Stimulated activated CD4-positive, alpha-beta T cell treated with anti-CD3 and anti-CD28 coated beads, Interleukin-2, amount 100 ng/mL, for 24 hours (primary cell): ENCODE measurements around the gene GLIS1.
"Not testable (repeated sequence)": the region's sequence is repeated elsewhere in the genome, so short reads cannot be mapped to it uniquely, and the experiment has no call there.

Experiments used
- DNase-seq, 2 donors: peaks; one replicate each; pipeline ENCODE4 v3.0.0-alpha.2; 2020

Gene GLIS1

DNA sequence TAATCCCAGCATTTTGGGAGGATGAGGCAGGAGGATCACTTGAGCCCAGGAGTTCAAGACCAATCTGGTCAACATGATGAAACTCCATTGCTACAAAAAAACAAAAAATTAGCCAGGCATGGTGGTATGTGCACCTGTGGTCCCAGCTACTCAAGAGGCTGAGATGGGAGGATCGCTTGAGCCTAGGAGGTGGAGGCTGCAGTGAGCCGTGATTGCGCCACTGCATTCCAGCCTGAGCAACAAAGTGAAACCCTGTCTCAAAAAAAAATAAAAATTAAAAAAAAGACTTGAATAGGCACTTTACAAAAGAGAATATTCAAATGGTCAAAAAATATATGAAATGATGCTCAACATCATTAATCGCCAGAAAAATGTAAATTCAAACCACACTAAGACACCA is 91.0 kb downstream of the GLIS1 start:
- DNase-seq, result not testable (repeated sequence)

- no peak for DNase-seq
Observed at GRCh38 chr1:53646732-53647131, 92.2 kb downstream of the GLIS1 start.

GRCh38 chr1:53645690-53646078 is 93.3 kb downstream of the GLIS1 start:
- no peak for DNase-seq

GRCh38 chr1:53644909-53645689 is 93.9 kb downstream of the GLIS1 start:
- DNase-seq, result no peak

DNA sequence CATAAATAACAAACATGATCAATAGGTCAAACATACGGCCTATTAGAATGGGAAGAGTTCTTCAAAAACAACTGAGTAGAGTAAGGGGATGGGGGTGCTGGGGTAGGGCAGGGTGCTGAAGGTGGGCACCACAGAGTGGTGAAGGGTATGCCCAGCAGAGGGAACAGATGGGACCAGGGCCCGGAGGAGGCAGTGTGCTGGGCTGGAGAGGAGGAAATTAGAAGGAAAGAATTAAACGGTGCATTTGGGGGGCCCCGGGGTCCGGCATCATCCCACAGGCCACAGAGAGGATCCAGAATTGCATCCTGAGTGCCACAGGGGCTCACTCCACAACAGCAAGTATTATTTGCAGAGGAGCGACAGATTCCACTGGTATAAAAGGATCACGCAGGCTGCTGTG is 94.5 kb downstream of the GLIS1 start:
- DNase-seq, result no peak

GRCh38 chr1:53643881-53644390 is 95.0 kb downstream of the GLIS1 start:
- DNase-seq, result no peak

GRCh38 chr1:53643041-53643880 is 95.7 kb downstream of the GLIS1 start:
- no peak for DNase-seq

- DNase-seq, result no peak
Observed at GRCh38 chr1:53642607-53643006, 96.4 kb downstream of the GLIS1 start.

GRCh38 chr1:53642215-53642555 is 96.8 kb downstream of the GLIS1 start:
- no peak for DNase-seq

DNA sequence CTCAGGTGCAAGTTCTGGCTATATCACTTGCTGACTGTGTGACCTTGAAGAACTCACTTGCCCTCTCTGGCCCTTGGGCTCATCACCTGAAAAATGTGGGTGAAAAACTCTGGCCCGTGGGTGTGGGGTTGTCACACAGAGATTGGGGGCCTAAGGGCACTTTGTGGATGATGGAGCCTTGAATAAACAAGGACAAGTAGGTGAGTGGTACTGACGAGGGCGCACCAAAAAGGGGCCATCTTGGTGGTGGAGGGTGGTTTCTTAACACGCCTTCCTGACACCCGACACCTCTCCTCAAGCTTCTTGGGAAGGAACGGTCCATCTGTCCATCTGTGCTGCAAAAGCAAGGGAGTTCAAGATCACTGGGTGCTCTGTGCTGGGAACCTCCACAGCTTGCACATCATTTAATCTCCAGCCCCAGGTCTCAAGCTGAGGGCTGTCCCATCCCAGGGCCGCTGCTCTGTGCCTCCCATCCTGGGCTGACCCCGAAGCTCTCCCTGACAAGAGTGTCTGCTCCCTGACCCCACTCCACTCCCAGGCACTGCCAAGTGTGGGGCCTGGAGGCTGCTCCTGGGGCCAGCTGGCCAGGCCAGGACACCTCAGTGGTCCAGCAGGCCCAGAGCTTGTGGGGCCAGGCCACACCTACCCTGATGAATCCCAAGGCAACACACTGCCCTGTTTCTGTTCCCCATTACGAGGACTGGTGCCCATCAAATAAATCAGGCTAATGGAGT is 97.3 kb downstream of the GLIS1 start:
- no peak for DNase-seq

DNA sequence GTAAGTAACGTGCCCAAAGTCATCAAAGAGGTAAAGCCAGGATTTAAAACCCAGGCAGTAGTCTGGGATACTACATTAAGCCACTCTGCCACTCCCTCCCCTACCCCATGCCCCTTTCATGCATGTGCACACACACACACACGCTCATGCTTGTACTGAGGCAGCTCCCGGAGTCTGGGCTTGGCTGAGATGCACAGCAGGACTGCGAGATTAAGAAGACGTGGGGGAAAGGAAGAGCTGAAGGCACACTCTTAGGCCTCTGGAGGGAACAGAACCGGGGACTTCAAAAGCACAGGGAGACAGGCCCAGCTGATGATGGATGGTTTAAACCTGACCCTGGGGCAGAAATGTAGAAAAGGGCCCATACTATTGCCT is 98.3 kb downstream of the GLIS1 start:
- DNase-seq, result no peak

- DNase-seq, result no peak
Observed at GRCh38 chr1:53639996-53640700, 98.8 kb downstream of the GLIS1 start.

- DNase-seq, result peak in 1 of 2 donors; percentile 11
Observed at GRCh38 chr1:53639251-53639763, 99.7 kb downstream of the GLIS1 start.

DNA sequence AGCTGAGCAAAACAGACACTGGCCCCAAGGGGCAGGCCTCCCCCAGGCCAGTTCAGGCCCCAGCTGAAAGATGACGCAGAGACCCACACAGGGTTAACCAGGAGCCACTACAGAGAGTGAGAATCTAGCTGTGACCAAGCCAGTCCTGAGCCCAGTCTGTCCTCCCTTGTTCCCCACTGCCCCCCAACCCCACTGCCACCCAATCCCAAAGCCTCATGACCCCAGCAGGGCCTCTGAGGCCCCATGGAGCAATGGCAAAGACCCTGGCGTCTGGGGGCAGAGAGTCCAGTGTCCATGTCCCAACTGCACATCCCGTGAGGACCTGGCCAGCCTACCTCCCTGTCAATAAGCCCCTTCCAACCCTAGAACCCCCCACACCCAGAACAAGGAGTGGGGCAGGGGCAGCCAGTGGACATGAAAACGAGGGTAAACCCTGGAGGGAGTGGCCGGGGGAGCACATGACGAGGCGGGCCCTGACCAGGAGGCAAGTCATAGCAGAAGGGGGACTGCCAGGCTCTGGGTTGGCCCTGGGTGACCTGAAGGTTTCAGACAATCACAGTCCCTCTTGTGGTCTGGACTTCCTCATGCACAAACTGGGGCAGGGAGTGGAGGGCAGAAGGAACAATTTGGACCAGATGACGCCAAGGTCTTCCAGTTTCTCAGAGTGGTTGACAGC is 100.5 kb downstream of the GLIS1 start:
- no peak for DNase-seq

DNA sequence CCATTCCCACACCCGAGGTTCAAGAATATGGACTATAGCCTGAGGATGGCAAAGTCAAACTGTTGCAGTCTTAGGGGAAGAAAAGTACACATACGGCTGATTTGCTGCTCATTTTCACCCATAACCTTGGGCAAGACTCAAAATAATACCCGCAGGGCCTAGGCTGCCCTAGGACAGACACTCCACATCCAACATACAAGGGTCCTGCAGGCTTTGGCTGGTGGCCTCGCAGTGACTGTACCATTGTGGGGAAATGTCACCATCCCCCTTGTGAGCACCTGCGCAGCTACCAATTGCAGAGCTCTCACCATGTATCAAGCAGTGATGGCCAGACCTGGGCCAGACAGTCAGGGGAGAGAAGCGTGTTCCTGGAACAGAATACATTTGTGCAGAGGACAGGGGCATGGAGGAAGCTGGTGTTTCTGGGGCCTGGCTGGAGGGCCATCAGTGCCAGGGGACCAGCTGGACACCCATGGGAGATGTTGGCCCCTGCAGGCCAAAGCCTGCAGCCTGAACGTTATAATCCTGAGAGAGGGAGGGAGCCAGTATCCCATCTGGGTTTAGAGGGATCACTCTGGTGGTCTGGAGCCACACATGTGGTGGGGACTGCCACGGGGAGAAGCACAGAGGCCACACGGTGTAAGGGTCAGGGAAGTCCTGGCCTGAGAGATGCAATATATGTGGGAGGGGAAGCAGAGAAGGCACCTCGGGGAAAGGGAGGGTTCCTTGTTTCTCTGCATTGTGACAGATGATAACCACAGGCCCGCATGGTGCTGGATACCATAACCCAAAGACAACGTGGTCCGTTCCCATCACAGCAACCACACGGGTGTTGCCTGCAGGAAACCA is 101.2 kb downstream of the GLIS1 start:
- no peak for DNase-seq

GRCh38 chr1:53636621-53637171 is 102.3 kb downstream of the GLIS1 start:
- no peak for DNase-seq

DNA sequence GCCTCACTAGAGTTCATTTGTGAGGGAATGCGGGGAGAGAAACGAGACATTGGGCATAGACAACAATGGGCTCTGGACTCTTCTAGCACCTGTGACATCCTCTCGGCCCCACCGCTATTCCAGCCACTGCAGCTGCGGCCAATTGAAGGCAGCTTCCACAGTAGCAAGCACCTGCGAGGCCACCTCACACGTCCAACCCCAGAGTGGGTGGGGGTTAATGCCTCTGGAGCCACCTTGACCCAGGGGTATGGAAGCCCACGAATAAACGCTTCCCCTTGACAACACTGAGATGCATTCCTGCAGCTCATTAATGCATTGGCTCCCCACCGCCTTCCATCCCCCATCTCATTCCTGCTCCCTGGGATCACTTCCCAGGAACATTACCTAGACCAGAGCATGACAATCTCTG is 104.4 kb downstream of the GLIS1 start:
- DNase-seq, result no peak

GRCh38 chr1:53633073-53633704 is 105.8 kb downstream of the GLIS1 start:
- DNase-seq, result no peak

GRCh38 chr1:53631622-53632310 is 107.2 kb downstream of the GLIS1 start:
- peak in 1 of 2 donors; percentile 5 for DNase-seq
